Glutamatergic neuron (in vitro differentiated cells): ENCODE measurements around the gene KCNN3. TPM values are rescaled to one million over a fixed set of nuclear protein-coding genes. Genes with fewer than 3 reads are reported as not detected.

Experiments used
- DNase-seq: peaks from one replicate; pipeline ENCODE4 v3.0.0; 2022
- H3K27ac Mint-ChIP-seq: one replicate; pipeline ENCODE4 v1.8.0; 2020; ENCODE audit warnings: mild to moderate bottlenecking, mixed read lengths, inconsistent platforms; ENCODE audit not compliant: unreplicated experiment
- H3K27me3 Mint-ChIP-seq: one replicate; pipeline ENCODE4 v1.8.0; 2020; ENCODE audit warnings: mild to moderate bottlenecking, moderate library complexity, mixed read lengths, inconsistent platforms; ENCODE audit not compliant: unreplicated experiment
- H3K36me3 Mint-ChIP-seq: one replicate; pipeline ENCODE4 v1.8.0; 2020; ENCODE audit warnings: mild to moderate bottlenecking, mixed read lengths, inconsistent platforms; ENCODE audit not compliant: unreplicated experiment
- H3K4me1 Mint-ChIP-seq: one replicate; pipeline ENCODE4 v1.8.0; 2020; ENCODE audit warnings: mild to moderate bottlenecking, low read depth, mixed read lengths, inconsistent platforms; ENCODE audit not compliant: unreplicated experiment
- H3K4me3 Mint-ChIP-seq: one replicate; pipeline ENCODE4 v1.8.0; 2020; ENCODE audit warnings: mild to moderate bottlenecking, mixed read lengths, inconsistent platforms; ENCODE audit not compliant: unreplicated experiment
- H3K9me3 Mint-ChIP-seq: one replicate; pipeline ENCODE4 v1.8.0; 2020; ENCODE audit warnings: mild to moderate bottlenecking, moderate library complexity, mixed read lengths, inconsistent platforms; ENCODE audit not compliant: unreplicated experiment
- total RNA-seq: library from RNA; stranded (reverse); fragmentation: NEBNext Ultra II Directional; extraction: Animal tissue kit (Norgen Biotek cat#: 25700); gene quantifications from one replicate; pipeline ENCODE4 v1.2.1, GENCODE V29; 2021; ENCODE audit not compliant: unreplicated experiment
- TF ChIP-seq, protein P1 (sequence below): fragments of 200-600 bp; sonication (generic); IDR thresholded peaks from one replicate; pipeline ENCODE4 v1.5.0; 2021; ENCODE audit not compliant: partially characterized antibody, unreplicated experiment

The KCNN3 gene
- total RNA-seq, 1 donor from 2014 or later = 3.8 TPM

DNA sequence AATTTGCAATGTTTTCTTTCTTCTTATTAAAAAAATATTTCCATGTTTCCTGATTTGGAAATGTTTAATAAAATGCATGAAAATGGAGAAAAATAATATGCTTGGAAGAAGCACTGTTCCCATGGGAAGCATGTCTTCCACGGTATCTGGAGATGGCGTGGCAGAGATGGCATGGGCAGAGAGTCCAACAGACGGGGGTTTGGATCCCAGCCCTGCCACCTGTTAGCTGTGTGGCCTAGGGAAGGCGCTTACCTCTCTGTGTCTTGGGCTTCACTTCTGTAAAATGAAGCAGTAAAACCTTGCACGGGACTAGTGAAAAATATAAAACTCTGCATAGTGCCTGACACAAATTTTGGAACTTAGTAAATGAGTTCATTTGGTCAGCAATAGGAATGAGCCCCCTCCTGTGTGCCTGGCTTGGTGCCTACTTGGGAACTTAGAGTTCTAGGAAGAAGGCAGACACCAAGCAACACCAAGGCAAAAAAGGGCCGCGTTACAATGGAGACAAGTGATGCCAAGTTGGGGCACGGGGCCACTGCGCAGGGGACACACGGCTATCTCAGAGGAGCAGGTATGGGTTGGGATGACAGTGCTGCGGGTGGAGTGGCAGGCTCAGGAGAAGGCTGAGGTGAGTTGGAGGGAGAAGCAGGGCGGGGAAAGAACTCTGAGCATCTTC, 124.2 kb downstream of the KCNN3 start:
- H3K27ac Mint-ChIP-seq = no peak overlapping the region
- H3K9me3 Mint-ChIP-seq = peaks cover 16% of the 10 kb centered on the region
- no peak overlapping the region for H3K4me3 Mint-ChIP-seq
- peaks cover under 1% of the 10 kb centered on the region for H3K36me3 Mint-ChIP-seq
- no peak for DNase-seq
- TF ChIP-seq, protein P1, sequence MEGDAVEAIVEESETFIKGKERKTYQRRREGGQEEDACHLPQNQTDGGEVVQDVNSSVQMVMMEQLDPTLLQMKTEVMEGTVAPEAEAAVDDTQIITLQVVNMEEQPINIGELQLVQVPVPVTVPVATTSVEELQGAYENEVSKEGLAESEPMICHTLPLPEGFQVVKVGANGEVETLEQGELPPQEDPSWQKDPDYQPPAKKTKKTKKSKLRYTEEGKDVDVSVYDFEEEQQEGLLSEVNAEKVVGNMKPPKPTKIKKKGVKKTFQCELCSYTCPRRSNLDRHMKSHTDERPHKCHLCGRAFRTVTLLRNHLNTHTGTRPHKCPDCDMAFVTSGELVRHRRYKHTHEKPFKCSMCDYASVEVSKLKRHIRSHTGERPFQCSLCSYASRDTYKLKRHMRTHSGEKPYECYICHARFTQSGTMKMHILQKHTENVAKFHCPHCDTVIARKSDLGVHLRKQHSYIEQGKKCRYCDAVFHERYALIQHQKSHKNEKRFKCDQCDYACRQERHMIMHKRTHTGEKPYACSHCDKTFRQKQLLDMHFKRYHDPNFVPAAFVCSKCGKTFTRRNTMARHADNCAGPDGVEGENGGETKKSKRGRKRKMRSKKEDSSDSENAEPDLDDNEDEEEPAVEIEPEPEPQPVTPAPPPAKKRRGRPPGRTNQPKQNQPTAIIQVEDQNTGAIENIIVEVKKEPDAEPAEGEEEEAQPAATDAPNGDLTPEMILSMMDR = no peak
- peaks cover 13% of the 10 kb centered on the region for H3K27me3 Mint-ChIP-seq
- H3K4me1 Mint-ChIP-seq = peaks cover 50% of the 10 kb centered on the region

DNA sequence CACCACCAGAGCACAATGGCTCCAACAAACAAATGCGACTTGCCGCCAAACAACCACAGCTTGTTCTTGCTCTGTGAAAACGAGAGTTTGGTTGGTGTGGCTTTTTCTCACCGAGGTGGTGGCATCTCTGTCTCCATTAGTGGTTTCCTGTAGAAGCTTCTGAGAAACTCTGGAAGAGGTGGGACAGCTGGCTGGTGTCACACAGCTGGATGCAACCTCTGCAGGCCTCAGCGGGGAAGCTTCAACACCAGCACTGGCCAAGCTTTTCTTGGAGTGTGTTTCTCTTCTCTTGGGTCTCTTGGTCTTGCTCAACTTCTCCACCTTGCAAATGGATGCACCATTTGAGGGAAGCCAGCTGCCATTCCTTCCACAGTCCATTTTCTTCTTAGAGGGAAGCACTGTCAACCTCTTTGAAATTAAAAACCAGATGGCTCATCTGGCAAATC, 124.8 kb downstream of the KCNN3 start:
- peaks cover 46% of the 10 kb centered on the region for H3K4me1 Mint-ChIP-seq

DNA sequence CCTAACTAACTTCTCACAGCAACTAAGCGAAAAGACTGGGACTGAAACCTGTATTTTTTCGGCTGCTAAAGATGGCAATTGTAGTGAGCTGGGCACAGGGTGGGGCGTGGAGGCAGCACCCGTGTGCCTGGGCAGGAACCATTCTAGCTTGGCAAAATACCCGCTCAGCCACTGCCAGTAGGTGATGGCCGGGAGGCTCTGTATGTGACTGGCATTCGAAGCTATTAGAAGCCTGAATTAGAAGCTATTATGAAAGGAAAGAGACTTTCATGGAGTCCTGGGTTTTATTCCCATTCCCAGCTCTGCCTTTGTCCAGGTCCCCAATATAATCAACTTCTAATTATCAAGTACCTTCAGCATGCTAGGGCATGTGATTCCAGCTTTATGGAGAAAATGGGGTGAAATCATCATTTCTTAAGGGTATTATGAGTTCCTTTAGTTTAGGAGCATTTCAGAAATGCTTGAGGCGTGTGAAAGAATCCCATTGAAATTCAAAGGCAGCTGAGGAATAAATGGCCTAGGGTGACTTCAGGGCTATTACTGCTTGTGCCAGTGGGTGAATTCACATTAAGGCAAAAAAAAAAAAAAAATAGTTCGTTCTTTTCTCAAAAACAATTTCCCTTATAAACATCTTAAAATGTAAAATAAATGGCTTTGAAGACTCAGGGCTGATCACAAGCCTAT, 125.6 kb downstream of the KCNN3 start:
- Mint-ChIP-seq H3K27ac (no peak overlapping the region), H3K36me3 (peaks cover 7% of the 10 kb centered on the region), H3K27me3 (peaks cover 13% of the 10 kb centered on the region), H3K4me3 (no peak overlapping the region), H3K9me3 (peaks cover 13% of the 10 kb centered on the region), H3K4me1 (peaks cover 38% of the 10 kb centered on the region)
- DNase-seq = no peak
- TF ChIP-seq, protein P1 = no peak

More for the DNA sequence above, 124.8 kb downstream of the KCNN3 start:
- TF ChIP-seq, protein P1 = no peak
- H3K27me3 Mint-ChIP-seq = peaks cover 13% of the 10 kb centered on the region
- H3K36me3 Mint-ChIP-seq = peaks cover 6% of the 10 kb centered on the region
- H3K27ac Mint-ChIP-seq = no peak overlapping the region
- no peak for DNase-seq
- H3K4me3 Mint-ChIP-seq = no peak overlapping the region
- H3K9me3 Mint-ChIP-seq = peaks cover 14% of the 10 kb centered on the region

DNA sequence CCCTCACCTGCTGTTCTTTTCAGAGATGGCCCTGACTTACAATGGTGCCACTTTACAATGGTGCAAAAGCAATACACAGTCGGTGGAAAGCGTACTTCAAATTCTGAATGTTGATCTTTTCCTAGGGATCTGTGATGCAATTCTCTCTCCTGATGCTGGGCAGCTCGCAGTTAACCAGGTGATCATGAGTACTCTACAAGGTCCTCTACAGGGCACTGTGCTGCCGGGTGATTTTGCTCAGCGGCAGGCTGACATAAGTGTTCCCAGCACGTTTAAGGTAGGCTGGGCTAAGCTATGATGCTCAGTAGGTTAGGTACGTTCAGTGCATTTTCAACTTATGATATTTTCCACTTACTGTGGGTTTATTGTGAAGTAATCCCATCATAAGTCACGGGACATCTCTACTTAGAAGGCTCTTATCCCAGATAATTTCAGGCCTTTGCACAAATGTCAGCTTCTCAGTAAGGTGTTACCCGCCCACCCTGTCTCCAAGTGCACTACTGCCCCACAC, 126.5 kb downstream of the KCNN3 start:
- DNase-seq = no peak
- Mint-ChIP-seq H3K4me1 (peaks cover 31% of the 10 kb centered on the region), H3K36me3 (peaks cover 7% of the 10 kb centered on the region), H3K9me3 (peaks cover 9% of the 10 kb centered on the region), H3K27ac (peak overlapping the region; percentile 45), H3K4me3 (no peak overlapping the region), H3K27me3 (peaks cover 9% of the 10 kb centered on the region)
- TF ChIP-seq, protein P1 = no peak

GRCh38 chr1:154742606-154743005, 127.5 kb downstream of the KCNN3 start:
- H3K27me3 Mint-ChIP-seq = peaks cover 6% of the 10 kb centered on the region

More at GRCh38 chr1:154742606-154743005, 127.5 kb downstream of the KCNN3 start:
- Mint-ChIP-seq H3K4me3 (no peak overlapping the region), H3K4me1 (peaks cover 21% of the 10 kb centered on the region), H3K9me3 (peaks cover 3% of the 10 kb centered on the region), H3K27ac (no peak overlapping the region), H3K36me3 (peaks cover 7% of the 10 kb centered on the region)
- TF ChIP-seq, protein P1 = no peak
- no peak for DNase-seq
